Heart left ventricle (tissue), 13 donors: ENCODE results near the gene CFAP99.

Experiments used
- CTCF ChIP-seq, 12 donors: fragments of 200-600 bp; sonication (generic) in 4 of 12; IDR thresholded peaks; one replicate each; pipeline versions ENCODE4 v1.5.0 to v1.8.0; 2018 to 2022; ENCODE audit warnings: antibody characterized with exemption in 12 of 12, mild to moderate bottlenecking in 5 of 12
- POLR2A ChIP-seq, 2 donors: fragments of 450-650 bp; IDR thresholded peaks; one replicate each; pipeline ENCODE4 v1.6.1; 2017; ENCODE audit warnings: antibody characterized with exemption in 2 of 2, mild to moderate bottlenecking in 2 of 2, moderate library complexity in 2 of 2
- donor health status: ischemic (EF 13 %, LVEDD 7.1; RV severe dilation, severe dysfunction).
- donor health status: DM: no; HTN: yes; CAD: no.
- donor health status: DM: no; HTN: no; CAD: no.
- donor health status: ischemic (EF 25% LVEDD 6.9; RV normal size, moderate dysfunction).
- donor health status: ischemic (EF 25% LVEDD 5.7; RV mildly dilated, moderate dysfunction).
- donor health status: ischemic (EF 35%, LVEDD 5.7; RV mildly dilated, moderate dysfunction).
- donor health status: nonischemic (EF 11% LVEDD 7.7; RV severe dilation, severe dysfunction).
- donor health status: DM: yes; HTN: yes; CAD: no.
- donor health status: PGD.
- donor health status: ischemic (EF 29% LVEDD 5.4; RV normal size, mild dysfunction).
- donor health status: nonischemic (EF 23%, LVEDD 6.1; RV moderate dilation, normal function).

DNA sequence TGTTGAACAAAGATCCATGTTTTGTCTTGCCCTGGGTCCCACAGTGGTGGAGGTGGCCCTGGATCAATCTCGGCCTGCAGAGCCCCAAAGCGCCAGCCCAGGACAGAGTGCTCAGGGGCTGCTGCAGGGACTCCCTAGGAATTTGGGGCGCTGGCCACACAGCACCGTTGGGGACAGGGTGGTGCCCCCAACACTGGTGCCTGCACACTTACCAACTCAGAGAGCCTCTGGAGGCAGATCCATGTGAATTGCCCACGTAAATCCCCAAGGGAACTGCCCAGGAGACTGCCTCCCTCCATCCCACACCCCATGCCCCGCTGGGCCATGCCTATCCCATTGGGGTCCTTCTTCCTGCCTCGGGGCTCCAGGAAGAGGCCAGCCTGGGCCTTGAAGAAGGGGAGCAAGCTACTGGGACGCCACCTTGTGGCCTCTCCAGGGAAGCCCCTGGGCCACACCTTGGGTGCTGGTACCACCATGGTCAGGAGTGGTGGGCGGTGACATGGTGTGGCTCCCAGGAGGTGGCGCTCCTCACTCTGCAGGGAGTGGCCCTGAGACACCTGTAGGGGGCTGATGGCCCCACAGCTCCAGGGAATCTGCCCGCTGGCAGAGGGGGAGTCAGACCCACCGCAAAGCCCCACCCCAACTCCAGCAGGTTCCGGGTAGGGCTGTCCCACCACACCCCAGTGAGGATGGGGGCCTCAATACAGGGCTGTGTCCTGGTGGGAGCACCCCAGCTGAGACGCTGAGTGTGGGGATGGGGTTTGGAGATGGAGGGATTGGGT, 22.8 kb downstream of the CFAP99 start:
- peak; percentile 57 to 76 (median 63) for TF ChIP-seq CTCF (IDR thresholded peaks at IDR 0.05)
- no peak for TF ChIP-seq POLR2A (IDR thresholded peaks at IDR 0.05)
